RWPE1 (cell line): Measurements from ENCODE around the gene RNF130.

Experiments used
- CTCF ChIA-PET: fragments of 350-600 bp; sonication (Branson Sonifier 250); formaldehyde crosslinking; extraction: SDS; loops from one replicate; lab custom pipeline; 2021; lab: Yijun Ruan, JAX
- POLR2A ChIA-PET: fragments of 400-600 bp; formaldehyde crosslinking; extraction: SDS; loops from one replicate; lab custom pipeline; 2020; ENCODE audit warnings: antibody characterized with exemption; ENCODE audit not compliant: low non-redundant PET; lab: Yijun Ruan, JAX
- DNase-seq: peaks from one replicate; pipeline ENCODE4 v3.0.0; 2012; ENCODE audit warnings: low spot score
- H3K27ac ChIP-seq: fragments of 450-650 bp; 2 replicates; pipeline ENCODE4 v1.5.1; 2017
- CTCF ChIP-seq: fragments of 450-650 bp; conservative IDR thresholded peaks from 2 replicates; pipeline ENCODE4 v1.5.1; 2017; ENCODE audit warnings: low read depth, mild to moderate bottlenecking

Gene RNF130

GRCh38 chr5:180060192-180060591 is 11.4 kb downstream of the RNF130 start:
- no peak overlapping the region for H3K27ac ChIP-seq
- DNase-seq = no peak
- TF ChIP-seq CTCF = no peak
- CTCF ChIA-PET = interaction anchor here (0.7 kb wide), 1 partner anchor 1850 kb away, joined by 3 read pairs; no protein-coding TSS in a partner anchor
- POLR2A ChIA-PET = no interaction called here

- ChIA-PET CTCF (interaction anchor here (0.5 kb wide), 1 partner anchor 180 kb away, joined by 3 read pairs; no protein-coding TSS in a partner anchor), POLR2A (no interaction called here)
These were observed 12.2 kb downstream of the RNF130 start for GRCh38 chr5:180059326-180059725.

GRCh38 chr5:180056153-180056552 is 15.4 kb downstream of the RNF130 start:
- no peak for DNase-seq
- ChIA-PET CTCF (no interaction called here), POLR2A (no interaction called here)
- no peak for TF ChIP-seq CTCF
- no peak overlapping the region for H3K27ac ChIP-seq

More at GRCh38 chr5:180059326-180059725, 12.2 kb downstream of the RNF130 start:
- no peak for DNase-seq
- H3K27ac ChIP-seq = no peak overlapping the region
- TF ChIP-seq CTCF = no peak

- ChIA-PET POLR2A (no interaction called here), CTCF (no interaction called here)
- TF ChIP-seq CTCF = no peak
- H3K27ac ChIP-seq = no peak overlapping the region
- no peak for DNase-seq
These were observed 17.3 kb downstream of the RNF130 start for GRCh38 chr5:180054226-180054625.

- no peak for TF ChIP-seq CTCF
- DNase-seq = no peak
- H3K27ac ChIP-seq = no peak overlapping the region
- ChIA-PET CTCF (no interaction called here), POLR2A (no interaction called here)
These were observed 18.4 kb downstream of the RNF130 start for GRCh38 chr5:180053061-180053602.

GRCh38 chr5:180052211-180052818 is 19.2 kb downstream of the RNF130 start:
- ChIA-PET POLR2A (no interaction called here), CTCF (no interaction called here)

More at GRCh38 chr5:180052211-180052818, 19.2 kb downstream of the RNF130 start:
- TF ChIP-seq CTCF = no peak
- no peak overlapping the region for H3K27ac ChIP-seq
- DNase-seq = no peak
